ENCODE data around the gene AKAP3. TPM values are rescaled to one million over a fixed set of nuclear protein-coding genes. Genes with fewer than 3 reads are reported as not detected.
A peak's percentile ranks its signal among the peaks of the same experiment; 100 is the strongest.

The AKAP3 gene
- total RNA-seq (under 1 TPM in 4 of 5 donors, not detected in 1; 0.29 to 0.58 (median 0.33) TPM), polyA plus RNA-seq (1 to 10 TPM in 1 of 3 donors, under 1 TPM in 1, not detected in 1; 0.88 to 1.3 TPM)
- long read RNA-seq, donor 1: 0 reads
- long read RNA-seq, donor 2: 0 reads
- long read RNA-seq, donor 3: 0 reads
- long read RNA-seq, donor 4: 0 reads
- long read RNA-seq, donor 5: 0 reads
- long read RNA-seq, donor 6: 0 reads
- long read RNA-seq, donor 7: 0 reads
- long read RNA-seq, donor 8: 0 reads
- long read RNA-seq, donor 9, partial matches to known transcripts: 85 of 110 reads
- long read RNA-seq, donor 9, other reads (novel, unspliced or antisense): 25 of 110 reads
- long read RNA-seq, donor 10: 0 reads

- WGBS, 5 donors: 0 to 1% (median 0%) methylated on average over 36 to 39 of the region's 39 CpGs
- no peaks in the 10 kb centered on the region for H3K36me3 ChIP-seq
- peak within 1 kb of the TSS; percentile 78 to 92 (median 89) for H3K27ac ChIP-seq
- no peaks in the 10 kb centered on the region for H3K27me3 ChIP-seq
- peak; percentile 82 to 96 for DNase-seq
- TF ChIP-seq POLR2AphosphoS5 (IDR thresholded peaks at IDR 0.05) (peak; percentile 83 to 95 (median 94)), POLR2A (IDR thresholded peaks at IDR 0.05) (no peak), CTCF (IDR thresholded peaks at IDR 0.05) (peak in 1 of 7 experiments; percentile 20)
- intact Hi-C loops (cut with DNase I; ENCODE audit: low total_unique reads): no loop called here
- peaks cover 11 to 52% (median 34%) of the 10 kb centered on the region in 4 donors for H3K4me1 ChIP-seq
- no peaks in the 10 kb centered on the region for H3K9me3 ChIP-seq
- peak within 1 kb of the TSS; percentile 58 to 71 (median 66) for H3K4me3 ChIP-seq
Observed at GRCh38 chr12:4648501-4649357, at the start of gene AKAP3, which contains the start of gene NDUFA9. AKAP3 (minus strand) TSS chr12:4649051; CDS start chr12:4638196, 10,855 bp downstream. NDUFA9 (plus strand) TSS chr12:4649114; CDS start chr12:4649127, 13 bp downstream.

- Histone ChIP-seq H3K36me3 (peaks cover 15 to 63% (median 48%) of the 10 kb centered on the region in 4 donors), H3K27me3 (no peaks in the 10 kb centered on the region), H3K9me3 (no peaks in the 10 kb centered on the region), H3K4me3 (no peak overlapping the region), H3K4me1 (no peaks in the 10 kb centered on the region), H3K27ac (no peak overlapping the region)
- intact Hi-C loops (cut with DNase I; ENCODE audit: low total_unique reads): no loop called here
- no peak for DNase-seq
- WGBS, 5 donors: 94 to 99% (median 98%) methylated on average over 5 of the region's 5 CpGs
- TF ChIP-seq POLR2A (IDR thresholded peaks at IDR 0.05) (no peak), CTCF (IDR thresholded peaks at IDR 0.05) (no peak)
Observed at GRCh38 chr12:4690760-4691159, 41.9 kb upstream of the AKAP3 start.

- DNase-seq: no peak
- no peak overlapping the region for H3K27ac ChIP-seq
- H3K27me3 ChIP-seq: no peaks in the 10 kb centered on the region
- H3K4me3 ChIP-seq: no peak overlapping the region
- intact Hi-C loops (cut with DNase I; ENCODE audit: low total_unique reads): no loop called here
- TF ChIP-seq POLR2A (IDR thresholded peaks at IDR 0.05) (no peak), EP300 (IDR thresholded peaks at IDR 0.05) (no peak), POLR2AphosphoS5 (IDR thresholded peaks at IDR 0.05) (no peak), CTCF (IDR thresholded peaks at IDR 0.05) (no peak)
- no peaks in the 10 kb centered on the region for H3K4me1 ChIP-seq
- H3K36me3 ChIP-seq: peaks cover 36 to 88% (median 84%) of the 10 kb centered on the region in 4 donors
- 87 to 90% (median 89%) methylated on average over 8 of the region's 8 CpGs for WGBS, 5 donors
- no peaks in the 10 kb centered on the region for H3K9me3 ChIP-seq
Observed at GRCh38 chr12:4685317-4685716, 36.5 kb upstream of the AKAP3 start.

GRCh38 chr12:4681732-4682131, 32.9 kb upstream of the AKAP3 start:
- Histone ChIP-seq H3K27me3 (no peaks in the 10 kb centered on the region), H3K36me3 (peaks cover 25 to 57% (median 53%) of the 10 kb centered on the region in 4 donors), H3K4me3 (no peak overlapping the region), H3K9me3 (no peaks in the 10 kb centered on the region), H3K4me1 (no peaks in the 10 kb centered on the region), H3K27ac (no peak overlapping the region)
- TF ChIP-seq POLR2AphosphoS5 (IDR thresholded peaks at IDR 0.05) (no peak), EP300 (IDR thresholded peaks at IDR 0.05) (no peak), POLR2A (IDR thresholded peaks at IDR 0.05) (no peak)
- WGBS, 5 donors: 64 to 100% (median 97%) methylated on average over 3 of the region's 3 CpGs
- DNase-seq: no peak
- intact Hi-C loops (cut with DNase I; ENCODE audit: low total_unique reads): no loop called here
